Caco-2 (cell line): ENCODE results near the gene PLEKHA3. TPM values are rescaled to one million over a fixed set of nuclear protein-coding genes. Genes with fewer than 3 reads are reported as not detected.

ENCODE experiments used
- BruUV-seq: library from RNA; stranded (reverse); fragments of 400-500 nt; replicated peaks from 2 replicates; lab custom pipeline; 2021; lab: Mats Ljungman, UMichigan
- CTCF ChIA-PET: fragments of 300-600 bp; sonication (Branson Sonifier 250); formaldehyde crosslinking; loops from one replicate; lab custom pipeline; 2022; ENCODE audit warnings: antibody characterized with exemption; lab: Charles Lee
- POLR2A ChIA-PET: fragments of 300-600 bp; sonication (Branson Sonifier 250); formaldehyde crosslinking; loops from one replicate; lab custom pipeline; 2022; ENCODE audit warnings: antibody characterized with exemption; lab: Charles Lee
- DNase-seq, 2 experiments: peaks; one replicate each; pipeline versions ENCODE4 v3.0.0 to v3.0.0-alpha.2; 2020 to 2022
- H3K27me3 ChIP-seq: replicated peaks from 2 replicates; pipeline ENCODE4 v1.6.0; 2011; ENCODE audit warnings: low read length; ENCODE audit not compliant: control insufficient read depth, insufficient read depth
- H3K36me3 ChIP-seq: 2 replicates; pipeline ENCODE4 v1.5.1; 2011; ENCODE audit warnings: low read length; ENCODE audit not compliant: control insufficient read depth, insufficient read depth
- H3K4me1 ChIP-seq: fragments of 250-450 bp; sonication (Bioruptor Pico); 2 replicates; pipeline ENCODE4 v1.5.1; 2020; ENCODE audit warnings: mild to moderate bottlenecking
- H3K4me3 ChIP-seq: 2 replicates; pipeline ENCODE4 v1.5.1; 2011; ENCODE audit warnings: low read depth, mild to moderate bottlenecking, control low read depth, low read length
- H3K9me3 ChIP-seq: fragments of 250-450 bp; sonication (Bioruptor Pico); 2 replicates; pipeline ENCODE4 v1.5.1; 2020; ENCODE audit warnings: mild to moderate bottlenecking, moderate library complexity
- H3K27ac Mint-ChIP-seq: one replicate; pipeline ENCODE4 v1.8.0; 2022; ENCODE audit warnings: mixed read lengths; ENCODE audit not compliant: unreplicated experiment
- H3K27me3 Mint-ChIP-seq: one replicate; pipeline ENCODE4 v1.8.0; 2022; ENCODE audit warnings: mixed read lengths; ENCODE audit not compliant: insufficient read depth, unreplicated experiment
- H3K36me3 Mint-ChIP-seq: one replicate; pipeline ENCODE4 v1.8.0; 2022; ENCODE audit warnings: mild to moderate bottlenecking, mixed read lengths; ENCODE audit not compliant: insufficient read depth, unreplicated experiment
- H3K4me1 Mint-ChIP-seq: one replicate; pipeline ENCODE4 v1.8.0; 2022; ENCODE audit warnings: low read depth, mixed read lengths; ENCODE audit not compliant: unreplicated experiment
- H3K4me3 Mint-ChIP-seq: one replicate; pipeline ENCODE4 v1.8.0; 2022; ENCODE audit warnings: mild to moderate bottlenecking, moderate library complexity, mixed read lengths; ENCODE audit not compliant: unreplicated experiment
- H3K9me3 Mint-ChIP-seq: one replicate; pipeline ENCODE4 v1.8.0; 2022; ENCODE audit warnings: mixed read lengths; ENCODE audit not compliant: unreplicated experiment
- CTCF ChIP-seq, 2 experiments: fragments of 200-600 bp in 1 of 2; IDR thresholded peaks; 1 replicate in 1 of 2; 2 replicates in 1 of 2; pipeline versions ENCODE4 v1.5.1 to v1.8.0; 2011 to 2022; ENCODE audit warnings: antibody characterized with exemption in 1 of 2, control low read depth in 1 of 2, inconsistent platforms in 1 of 2, low read depth in 1 of 2, low read length in 1 of 2, mild to moderate bottlenecking in 1 of 2, moderate library complexity in 1 of 2; ENCODE audit not compliant: insufficient read depth in 1 of 2, severe bottlenecking in 1 of 2, unreplicated experiment in 1 of 2
- intact Hi-C: fragments of 100-400 bp; cut with micrococcal nuclease; formaldehyde crosslinking; loops from one replicate; pipeline ENCODE4 v1.10.0; 2022; ENCODE audit not compliant: unreplicated experiment
- total RNA-seq: library from RNA; stranded (reverse); gene quantifications from 2 replicates; pipeline ENCODE4 v1.2.3, GENCODE V29; 2022

The PLEKHA3 gene
- total RNA-seq, 1 experiment from 2014 or later = 18.5 TPM

GRCh38 chr2:178491612-178492011, 11.4 kb downstream of the PLEKHA3 start:
- H3K27ac Mint-ChIP-seq = no peak overlapping the region
- ChIA-PET POLR2A (no interaction called here), CTCF (no interaction called here)
- Histone ChIP-seq H3K4me1 (no peaks in the 10 kb centered on the region), H3K4me3 (no peak overlapping the region), H3K27me3 (no peaks in the 10 kb centered on the region), H3K36me3 (0 out of 2 replicates have a peak, but pooled peaks cover 1% of the 10 kb centered on the region), H3K9me3 (no peaks in the 10 kb centered on the region)
- peaks cover 29% of the 10 kb centered on the region for H3K36me3 Mint-ChIP-seq
- BruUV-seq = no TSS peak
- no peak for TF ChIP-seq CTCF (IDR thresholded peaks at IDR 0.05; ENCODE audit: insufficient read depth in 1 of 2, low read depth in 1 of 2, low read length in 1 of 2, severe bottlenecking in 1 of 2, unreplicated experiment in 1 of 2)
- H3K4me1 Mint-ChIP-seq = peaks cover 9% of the 10 kb centered on the region
- H3K4me3 Mint-ChIP-seq = no peak overlapping the region
- no peaks in the 10 kb centered on the region for H3K27me3 Mint-ChIP-seq
- intact Hi-C loops = no loop called here
- H3K9me3 Mint-ChIP-seq = no peaks in the 10 kb centered on the region
- DNase-seq = no peak

- no peaks in the 10 kb centered on the region for H3K4me1 Mint-ChIP-seq
- intact Hi-C loops = no loop called here
- no peaks in the 10 kb centered on the region for H3K27me3 Mint-ChIP-seq
- Histone ChIP-seq H3K36me3 (no peaks in the 10 kb centered on the region; the same call in 1 of the 2 replicates), H3K9me3 (no peaks in the 10 kb centered on the region), H3K4me1 (no peaks in the 10 kb centered on the region), H3K27me3 (no peaks in the 10 kb centered on the region), H3K4me3 (no peak overlapping the region)
- peaks cover 31% of the 10 kb centered on the region for H3K36me3 Mint-ChIP-seq
- CTCF ChIA-PET = no interaction called here
- BruUV-seq = no TSS peak
- DNase-seq = no peak
- H3K9me3 Mint-ChIP-seq = no peaks in the 10 kb centered on the region
- H3K4me3 Mint-ChIP-seq = no peak overlapping the region
- no peak overlapping the region for H3K27ac Mint-ChIP-seq
- TF ChIP-seq CTCF (IDR thresholded peaks at IDR 0.05; ENCODE audit: insufficient read depth in 1 of 2, low read depth in 1 of 2, low read length in 1 of 2, severe bottlenecking in 1 of 2, unreplicated experiment in 1 of 2) = no peak
- POLR2A ChIA-PET = interaction anchor here (1.2 kb wide), 1 partner anchor 45 kb away, joined by 3 read pairs; the partner anchor contains the start of genes PJVK and PRKRA
Observed at GRCh38 chr2:178496049-178496448, 15.8 kb downstream of the PLEKHA3 start.

- POLR2A ChIA-PET = no interaction called here
- H3K36me3 ChIP-seq = no peaks in the 10 kb centered on the region; the same call in 1 of the 2 replicates
Observed at GRCh38 chr2:178498137-178498536, 17.9 kb downstream of the PLEKHA3 start.

More at GRCh38 chr2:178498137-178498536, 17.9 kb downstream of the PLEKHA3 start:
- no peaks in the 10 kb centered on the region for H3K4me1 Mint-ChIP-seq
- DNase-seq = no peak
- intact Hi-C loops = no loop called here
- H3K27ac Mint-ChIP-seq = no peak overlapping the region
- peaks cover 34% of the 10 kb centered on the region for H3K36me3 Mint-ChIP-seq
- no peaks in the 10 kb centered on the region for H3K9me3 Mint-ChIP-seq
- no peak overlapping the region for H3K4me3 Mint-ChIP-seq
- no peaks in the 10 kb centered on the region for H3K4me1 ChIP-seq
- H3K4me3 ChIP-seq = no peak overlapping the region
- H3K9me3 ChIP-seq = no peaks in the 10 kb centered on the region
- TF ChIP-seq CTCF (IDR thresholded peaks at IDR 0.05; ENCODE audit: insufficient read depth in 1 of 2, low read depth in 1 of 2, low read length in 1 of 2, severe bottlenecking in 1 of 2, unreplicated experiment in 1 of 2) = no peak
- no TSS peak for BruUV-seq
- H3K27me3 Mint-ChIP-seq = no peaks in the 10 kb centered on the region
- CTCF ChIA-PET = no interaction called here
- H3K27me3 ChIP-seq = no peaks in the 10 kb centered on the region
